H1 (cell line): ENCODE data around the gene NOC2L. TPM values are rescaled to one million over a fixed set of nuclear protein-coding genes. Genes with fewer than 3 reads are reported as not detected.

Experiments
- CTCF ChIA-PET: fragments of 300-600 bp; sonication (Branson Sonifier 250); formaldehyde crosslinking; loops from one replicate; lab custom pipeline; 2021; ENCODE audit not compliant: partially characterized antibody; lab: Charles Lee
- POLR2A ChIA-PET: fragments of 300-600 bp; sonication (Branson Sonifier 250); formaldehyde crosslinking; loops from one replicate; lab custom pipeline; 2021; ENCODE audit warnings: inconsistent platforms; ENCODE audit not compliant: partially characterized antibody; lab: Charles Lee
- DNase-seq, 2 experiments: peaks; one replicate each; pipeline versions ENCODE4 v3.0.0 to v3.0.0-alpha.2; 2010 to 2022; ENCODE audit warnings: low spot score in 2 of 2, low read depth in 1 of 2, mixed read lengths in 1 of 2
- FAIRE-seq: peaks from 2 replicates; lab custom pipeline; 2011; peaks lifted over from hg19 to GRCh38; lab: Jason Lieb, UNC
- H2AFZ ChIP-seq: 2 replicates; pipeline ENCODE4 v1.8.1; 2012; ENCODE audit warnings: low read length, inconsistent platforms
- H2AK5ac ChIP-seq: 2 replicates; pipeline ENCODE4 v1.6.1; 2013; ENCODE audit warnings: low read depth, low read length
- H2BK120ac ChIP-seq: replicated peaks from 2 replicates; pipeline ENCODE3; 2013; ENCODE audit warnings: low read depth, low read length, inconsistent platforms
- H2BK12ac ChIP-seq: 2 replicates; pipeline ENCODE4 v1.6.1; 2013; ENCODE audit warnings: low read depth, low read length
- H2BK15ac ChIP-seq: 2 replicates; pipeline ENCODE4 v1.6.1; 2013; ENCODE audit warnings: low read length
- H2BK20ac ChIP-seq: 2 replicates; pipeline ENCODE4 v1.6.1; 2013; ENCODE audit warnings: low read length
- H2BK5ac ChIP-seq: 2 replicates; pipeline ENCODE4 v1.6.1; 2013; ENCODE audit warnings: low read depth, low read length
- H3K14ac ChIP-seq: 2 replicates; pipeline ENCODE4 v1.6.1; 2013; ENCODE audit warnings: inconsistent platforms; ENCODE audit not compliant: insufficient read length
- H3K18ac ChIP-seq: 2 replicates; pipeline ENCODE4 v1.6.1; 2013; ENCODE audit warnings: low read length; ENCODE audit errors: extremely low read depth
- H3K23ac ChIP-seq: 2 replicates; pipeline ENCODE4 v1.6.1; 2013; ENCODE audit warnings: inconsistent platforms; ENCODE audit not compliant: insufficient read length
- H3K23me2 ChIP-seq: 2 replicates; pipeline ENCODE4 v1.6.1; 2013; ENCODE audit warnings: low read depth, low read length
- H3K27ac ChIP-seq: 2 replicates; pipeline ENCODE4 v1.6.1; 2011; ENCODE audit warnings: low read depth, low read length, inconsistent platforms
- H3K27me3 ChIP-seq, 4 experiments: replicated peaks in 1 of 4; 1 replicate in 1 of 4; 2 replicates in 3 of 4; pipeline versions ENCODE4 v1.6.1 to v1.8.1; 2011 to 2013; ENCODE audit warnings: low read length in 3 of 4, mild to moderate bottlenecking in 3 of 4, inconsistent platforms in 2 of 4, mixed read lengths in 2 of 4, moderate library complexity in 1 of 4; ENCODE audit not compliant: control insufficient read depth in 3 of 4, insufficient read depth in 3 of 4; ENCODE audit errors: extremely low read depth in 1 of 4
- H3K36me3 ChIP-seq, 4 experiments: 2 replicates each; pipeline versions ENCODE4 v1.6.1 to v1.8.1; 2011 to 2013; ENCODE audit warnings: mild to moderate bottlenecking in 4 of 4, low read length in 3 of 4, moderate library complexity in 2 of 4, control low read depth in 1 of 4, inconsistent platforms in 1 of 4; ENCODE audit not compliant: insufficient read depth in 4 of 4, control insufficient read depth in 2 of 4
- H3K4ac ChIP-seq: replicated peaks from 2 replicates; pipeline ENCODE3; 2013; ENCODE audit warnings: low read length, low read depth, mixed read lengths, inconsistent platforms; ENCODE audit not compliant: insufficient read length
- H3K4me1 ChIP-seq, 4 experiments: replicated peaks in 1 of 4; 1 replicate in 1 of 4; 2 replicates in 3 of 4; pipeline versions ENCODE4 v1.6.1 to v1.8.1; 2011 to 2013; ENCODE audit warnings: low read length in 3 of 4, inconsistent platforms in 2 of 4, mixed read lengths in 1 of 4; ENCODE audit not compliant: insufficient read depth in 4 of 4, control insufficient read depth in 3 of 4
- H3K4me2 ChIP-seq, 2 experiments: 2 replicates each; pipeline versions ENCODE4 v1.6.1 to v1.8.1; 2011 to 2013; ENCODE audit warnings: low read depth in 2 of 2, low read length in 2 of 2, control low read depth in 1 of 2, inconsistent platforms in 1 of 2, mild to moderate bottlenecking in 1 of 2; ENCODE audit not compliant: insufficient read depth in 1 of 2
- H3K4me3 ChIP-seq, 4 experiments: fragments of 200-600, 300-600 bp in 1 of 4; sonication (generic), shearing (Covaris generic), sonication (Bioruptor Twin) in 1 of 4; 2 replicates each; pipeline versions ENCODE4 v1.5.1 to v1.8.1; 2011 to 2016; ENCODE audit warnings: low read length in 4 of 4, low read depth in 3 of 4, control low read depth in 2 of 4, inconsistent platforms in 2 of 4, mild to moderate bottlenecking in 2 of 4, mixed read lengths in 1 of 4, moderate library complexity in 1 of 4; ENCODE audit not compliant: insufficient read depth in 2 of 4; ENCODE audit errors: extremely low read depth in 1 of 4
- H3K56ac ChIP-seq: replicated peaks from 2 replicates; pipeline ENCODE3; 2013; ENCODE audit warnings: low read depth, mild to moderate bottlenecking, mixed read lengths, low read length, inconsistent platforms; ENCODE audit not compliant: insufficient read length
- H3K79me1 ChIP-seq: 2 replicates; pipeline ENCODE4 v1.6.1; 2013; ENCODE audit warnings: low read depth, low read length, control low read depth
- H3K79me2 ChIP-seq, 2 experiments: 2 replicates each; pipeline versions ENCODE4 v1.6.1 to v1.8.1; 2012 to 2013; ENCODE audit warnings: low read length in 2 of 2, mild to moderate bottlenecking in 2 of 2, inconsistent platforms in 1 of 2; ENCODE audit not compliant: insufficient read depth in 2 of 2, control insufficient read depth in 1 of 2
- H3K9ac ChIP-seq, 4 experiments: replicated peaks in 1 of 4; 1 replicate in 1 of 4; 2 replicates in 3 of 4; pipeline versions ENCODE4 v1.6.1 to v1.8.1; 2011 to 2013; ENCODE audit warnings: low read depth in 3 of 4, low read length in 3 of 4, control low read depth in 2 of 4, mild to moderate bottlenecking in 2 of 4, moderate library complexity in 2 of 4, inconsistent platforms in 1 of 4; ENCODE audit errors: extremely low read depth in 1 of 4
- H3K9me3 ChIP-seq, 2 experiments: 2 replicates each; pipeline versions ENCODE4 v1.6.1 to v1.8.1; 2012 to 2013; ENCODE audit warnings: mild to moderate bottlenecking in 2 of 2, moderate library complexity in 2 of 2, control low read depth in 1 of 2, inconsistent platforms in 1 of 2, low read depth in 1 of 2, low read length in 1 of 2, mixed read lengths in 1 of 2; ENCODE audit not compliant: insufficient read depth in 2 of 2
- H4K20me1 ChIP-seq, 2 experiments: replicated peaks in 1 of 2; 2 replicates each; pipeline versions ENCODE3 to v1.8.1; 2011 to 2013; ENCODE audit warnings: inconsistent platforms in 2 of 2, low read length in 2 of 2, mild to moderate bottlenecking in 1 of 2; ENCODE audit not compliant: insufficient read depth in 2 of 2, control insufficient read depth in 1 of 2
- H4K5ac ChIP-seq: 2 replicates; pipeline ENCODE4 v1.6.1; 2013; ENCODE audit warnings: low read length, low read depth, mixed read lengths, inconsistent platforms; ENCODE audit not compliant: insufficient read length
- H4K8ac ChIP-seq: 2 replicates; pipeline ENCODE4 v1.8.0; 2013; ENCODE audit warnings: mild to moderate bottlenecking, moderate library complexity, low read length, inconsistent platforms; ENCODE audit not compliant: insufficient read depth; ENCODE audit errors: extremely low read depth
- H4K91ac ChIP-seq: replicated peaks from 2 replicates; pipeline ENCODE3; 2013; ENCODE audit warnings: low read length, mixed read lengths, inconsistent platforms; ENCODE audit not compliant: insufficient read length
- ASH2L ChIP-seq: fragments of 200-600, 300-600 bp; sonication (generic); IDR thresholded peaks from one replicate; pipeline ENCODE4 v1.7.1; 2017; ENCODE audit warnings: low read length
- BRCA1 ChIP-seq: IDR thresholded peaks from 2 replicates; pipeline ENCODE4 v1.6.1; 2012; ENCODE audit warnings: low read depth, low read length, improper control_type of control experiment
- CHD1 ChIP-seq: IDR thresholded peaks from 2 replicates; pipeline ENCODE4 v1.6.1; 2012; ENCODE audit warnings: low read depth, low read length, improper control_type of control experiment
- CTBP2 ChIP-seq: IDR thresholded peaks from 2 replicates; pipeline ENCODE4 v1.7.0; 2011; ENCODE audit warnings: borderline replicate concordance, mild to moderate bottlenecking, moderate library complexity, mixed read lengths, low read length; ENCODE audit not compliant: insufficient read depth, insufficient read length
- E2F6 ChIP-seq: IDR thresholded peaks from 2 replicates; pipeline ENCODE4 v1.6.1; 2012; ENCODE audit warnings: inconsistent platforms
- EP300 ChIP-seq, 2 experiments: IDR thresholded peaks; 1 replicate in 1 of 2; 2 replicates in 1 of 2; pipeline ENCODE4 v1.6.1; 2011 to 2012; ENCODE audit warnings: low read depth in 2 of 2, low read length in 2 of 2, mild to moderate bottlenecking in 2 of 2, borderline replicate concordance in 1 of 2, inconsistent platforms in 1 of 2, moderate library complexity in 1 of 2
- KDM4A ChIP-seq: IDR thresholded peaks from one replicate; pipeline ENCODE4 v1.7.1; 2012; ENCODE audit warnings: low read depth, mild to moderate bottlenecking, moderate library complexity, low read length, inconsistent platforms; ENCODE audit not compliant: severe bottlenecking
- RFX5 ChIP-seq: IDR thresholded peaks from 2 replicates; pipeline ENCODE4 v1.6.1; 2011; ENCODE audit warnings: low read depth, low read length, improper control_type of control experiment, borderline replicate concordance
- SAP30 ChIP-seq: fragments of 300-600 bp; sonication (generic); IDR thresholded peaks from 2 replicates; pipeline ENCODE4 v1.7.1; 2012; ENCODE audit warnings: low read length, moderate library complexity, mild to moderate bottlenecking, inconsistent platforms; ENCODE audit not compliant: insufficient read depth, insufficient replicate concordance
- SP1 ChIP-seq: IDR thresholded peaks from 2 replicates; pipeline ENCODE4 v1.6.1; 2011; ENCODE audit warnings: low read depth, low read length
- SRF ChIP-seq: IDR thresholded peaks from 2 replicates; pipeline ENCODE4 v1.6.1; 2011; ENCODE audit warnings: mild to moderate bottlenecking, low read depth, low read length, moderate library complexity
- TEAD4 ChIP-seq: IDR thresholded peaks from 2 replicates; pipeline ENCODE4 v1.6.1; 2012; ENCODE audit warnings: low read depth, low read length, inconsistent platforms, mixed read lengths
- YY1 ChIP-seq: IDR thresholded peaks from 2 replicates; pipeline ENCODE4 v1.6.1; 2011; ENCODE audit warnings: low read depth, mild to moderate bottlenecking, low read length
- WGBS, 2 experiments: shearing (Covaris generic) in 1 of 2; methylation state at CpG; one replicate each; pipeline versions ENCODE4 v1.1.6 to v1.1.7; 2013 to 2015; ENCODE audit warnings: low lambda C conversion rate in 2 of 2, mixed read lengths in 2 of 2, inconsistent platforms in 1 of 2, low coverage in 1 of 2, missing lambda C conversion rate in 1 of 2; ENCODE audit not compliant: insufficient replicate concordance in 2 of 2, insufficient coverage in 1 of 2, insufficient read length in 1 of 2; ENCODE audit errors: extremely low coverage in 1 of 2, missing lambda C conversion rate in 1 of 2; 5-methylcytosine and 5-hydroxymethylcytosine counted together
- polyA plus RNA-seq, 7 experiments: library from polyadenylated mRNA; depleted of rRNA in 3 of 7; stranded (reverse) in 5 of 7; unstranded in 2 of 7; fragments of >200 nt in 5 of 7; fragments of 200-250 nt in 2 of 7; gene quantifications; 1 replicate in 5 of 7; 2 replicates in 1 of 7; 4 replicates in 1 of 7; pipeline versions ENCODE4 v1.2.1 to v1.2.3, GENCODE V29; 2011 to 2013; ENCODE audit warnings: missing spikeins in 2 of 7, mixed read lengths in 2 of 7
- total RNA-seq: library from RNA; stranded (reverse); fragmentation: NEBNext Ultra II Directional; extraction: Animal tissue kit (Norgen Biotek cat#: 25700); gene quantifications from 2 replicates; pipeline ENCODE4 v1.2.1, GENCODE V29; 2021

NOC2L gene
- total and polyA plus RNA-seq, 2 of the 8 experiments (the other 6 are each of a cell fraction or from before 2014, with no cell fraction given) = 74.7 to 130 TPM

- H3K14ac ChIP-seq = no peak overlapping the region
- H3K4me2 ChIP-seq = no peak overlapping the region
- ChIA-PET CTCF (interaction anchor here (0.8 to 5.3 kb wide), 10 partner anchors 8 to 96 kb away, joined by 3 to 45 read pairs (median 6); partner anchors contain the start of genes PERM1 and PLEKHN1), POLR2A (interaction anchor here (0.9 to 9.5 kb wide), 3 partner anchors 9 to 18 kb away, joined by 3 to 65 read pairs (median 14); partner anchors contain the start of gene NOC2L)
- no peak overlapping the region for H3K56ac ChIP-seq
- H2BK20ac ChIP-seq = no peak overlapping the region
- H3K23me2 ChIP-seq = peaks cover 7% of the 10 kb centered on the region; the same call in 1 of the 2 replicates
- H3K4me3 ChIP-seq = no peak overlapping the region
- 89% methylated on average over 14 of the region's 16 CpGs; no CpG with 5 or more reads in 1 of the 2 experiments for WGBS, 2 experiments
- no peaks in the 10 kb centered on the region for H3K9me3 ChIP-seq
- no peaks in the 10 kb centered on the region for H3K79me2 ChIP-seq
- no peaks in the 10 kb centered on the region for H3K79me1 ChIP-seq
- no peak overlapping the region for H2BK15ac ChIP-seq
- H3K4me1 ChIP-seq = peaks cover 2 to 38% (median 25%) of the 10 kb centered on the region in 4 experiments
- H3K27me3 ChIP-seq = peaks cover 77 to 86% (median 84%) of the 10 kb centered on the region in 4 experiments
- H3K27ac ChIP-seq = no peak overlapping the region
- peaks cover 0 to 4% (median 0%) of the 10 kb centered on the region in 4 experiments; a peak in 1 of 8 replicates for H3K36me3 ChIP-seq
- H3K4ac ChIP-seq = no peak overlapping the region
- no peak overlapping the region for H4K8ac ChIP-seq
- H4K91ac ChIP-seq = no peak overlapping the region
- H2AFZ ChIP-seq = no peak overlapping the region
- no peak overlapping the region for H4K5ac ChIP-seq
- H2AK5ac ChIP-seq = no peak overlapping the region
- H3K9ac ChIP-seq = no peak overlapping the region
- DNase-seq = no peak
- no peak for FAIRE-seq
- no peak overlapping the region for H3K18ac ChIP-seq
- no peak overlapping the region for H3K23ac ChIP-seq
- no peak overlapping the region for H2BK120ac ChIP-seq
- no peak overlapping the region for H2BK5ac ChIP-seq
- peaks cover 10 to 28% of the 10 kb centered on the region in 2 experiments for H4K20me1 ChIP-seq
- no peak overlapping the region for H2BK12ac ChIP-seq
- TF ChIP-seq RFX5 = no peak
- no peak for TF ChIP-seq SRF
- TF ChIP-seq KDM4A = no peak
- no peak for TF ChIP-seq EP300 (IDR thresholded peaks at IDR 0.05; ENCODE audit: borderline replicate concordance in 1 of 2, low read depth in 2 of 2, low read length in 2 of 2)
- TF ChIP-seq ASH2L = no peak
- TF ChIP-seq YY1 = no peak
- TF ChIP-seq SP1 = no peak
- no peak for TF ChIP-seq BRCA1
- TF ChIP-seq SAP30 = no peak
- no peak for TF ChIP-seq CHD1
- TF ChIP-seq CTBP2 = no peak
- no peak for TF ChIP-seq E2F6
- TF ChIP-seq TEAD4 = no peak
Measured at GRCh38 chr1:937521-937920, 21.5 kb downstream of the NOC2L start.
